ENCODE measurements around the gene MOSPD3. TPM values are rescaled to one million over a fixed set of nuclear protein-coding genes. Genes with fewer than 3 reads are reported as not detected.

MOSPD3 gene
- total RNA-seq, 1 donor from 2014 or later, result 5.2 TPM

DNA sequence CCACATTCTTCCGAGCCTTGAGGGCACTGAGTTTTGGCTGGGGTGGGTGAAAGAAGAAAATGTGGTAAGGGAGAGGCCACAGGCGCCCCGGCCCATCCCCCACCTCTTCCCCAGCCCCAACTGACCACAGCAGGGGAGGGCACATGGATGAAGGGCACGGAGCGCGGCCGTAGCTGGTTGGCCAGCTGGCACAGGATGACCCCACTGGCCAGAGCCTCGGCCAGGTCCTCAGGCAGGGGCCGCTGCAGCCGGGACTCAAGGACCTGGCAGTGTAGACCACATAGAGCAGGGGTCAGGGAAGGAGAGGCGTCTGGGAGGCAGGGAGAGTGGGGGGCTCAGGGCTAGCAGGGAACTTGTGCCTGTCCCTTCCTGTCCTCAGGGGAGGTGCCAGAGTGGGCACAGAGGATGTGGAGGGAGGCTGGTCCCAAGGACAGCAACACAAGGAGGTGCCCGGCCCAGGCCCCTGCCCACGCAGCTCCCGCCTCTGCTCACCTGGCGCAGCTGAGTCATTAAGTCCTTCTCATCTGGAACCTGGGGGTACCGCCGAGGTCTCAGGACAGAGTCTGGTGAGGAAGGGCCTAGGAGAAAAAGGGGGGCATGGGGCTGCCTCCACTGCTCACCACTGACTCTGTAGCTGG lies 36.5 kb upstream of the MOSPD3 start:
- DNase-seq (ENCODE audit: low read depth in 2 of 2), result no peak

GRCh38 chr7:100576384-100576993 lies 35.9 kb upstream of the MOSPD3 start:
- DNase-seq (ENCODE audit: low read depth in 2 of 2), result no peak

DNA sequence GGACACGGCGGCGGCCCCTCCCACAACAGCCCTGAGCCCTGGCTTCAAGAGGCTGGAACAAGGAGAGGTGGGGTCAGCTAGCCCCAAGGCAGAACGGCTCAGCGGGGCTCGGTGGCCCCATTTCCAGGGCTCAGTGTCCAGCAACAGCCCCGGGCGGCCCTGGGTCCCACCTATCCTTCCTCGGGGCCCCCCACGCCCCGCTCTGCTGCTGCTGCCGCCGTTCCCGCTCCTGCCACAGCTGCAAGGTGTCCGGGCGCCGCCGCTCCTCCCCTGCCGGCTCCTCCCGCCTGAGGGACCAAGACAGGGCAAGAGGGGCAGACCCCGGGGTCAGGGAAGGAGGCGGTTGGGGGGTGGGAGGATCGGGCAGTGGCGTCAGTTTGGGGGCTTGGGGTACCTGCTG lies 35.2 kb upstream of the MOSPD3 start:
- DNase-seq (ENCODE audit: low read depth in 2 of 2), result no peak

- DNase-seq (ENCODE audit: low read depth in 2 of 2), result no peak
Observed at GRCh38 chr7:100577507-100577906, 34.8 kb upstream of the MOSPD3 start.

DNA sequence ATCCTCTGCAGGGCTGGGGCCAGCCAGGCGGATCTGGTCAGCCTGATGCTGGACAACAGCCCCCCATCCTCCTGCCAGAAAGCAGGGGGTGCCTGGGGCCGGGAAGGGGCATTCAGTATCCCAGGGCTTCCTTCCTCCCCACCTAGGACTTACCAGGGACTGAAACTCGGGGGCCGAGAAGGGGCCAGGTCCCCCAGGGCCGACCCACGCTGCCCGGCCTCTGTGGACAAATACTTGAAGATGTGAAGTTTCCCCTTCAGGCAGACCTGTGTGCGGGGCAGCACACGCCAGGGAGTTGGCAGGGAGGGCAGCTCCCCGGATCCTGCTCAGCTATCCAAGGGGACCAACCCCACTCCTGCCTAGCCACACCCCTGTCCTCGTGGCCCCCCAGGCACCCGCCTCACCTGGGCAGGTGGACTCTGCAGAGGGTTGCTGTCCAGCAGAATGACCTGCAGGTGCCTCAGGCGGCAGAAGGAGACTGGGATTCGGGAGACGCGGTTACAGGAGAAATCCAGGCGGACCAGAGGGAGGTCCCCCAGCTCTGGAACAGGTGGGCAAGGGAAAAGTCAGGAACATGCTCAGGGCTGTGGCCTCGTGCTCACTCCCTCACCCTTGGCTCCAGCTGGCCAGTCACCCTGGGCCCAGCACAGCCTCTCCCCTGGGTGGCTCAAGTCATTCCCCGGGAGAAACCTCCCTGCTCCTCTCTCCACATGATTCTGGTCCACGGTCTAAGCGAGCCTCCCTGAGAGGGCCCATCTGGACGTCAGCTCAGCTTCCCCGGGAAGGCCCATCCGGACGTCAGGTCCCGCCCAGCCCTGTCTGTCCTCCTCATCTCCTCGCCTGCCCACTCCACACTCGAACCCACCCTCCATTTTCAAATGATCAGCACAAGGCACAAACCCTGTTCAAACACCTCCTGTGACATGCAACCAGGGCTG lies 33.8 kb upstream of the MOSPD3 start:
- DNase-seq (ENCODE audit: low read depth in 2 of 2), result no peak

DNA sequence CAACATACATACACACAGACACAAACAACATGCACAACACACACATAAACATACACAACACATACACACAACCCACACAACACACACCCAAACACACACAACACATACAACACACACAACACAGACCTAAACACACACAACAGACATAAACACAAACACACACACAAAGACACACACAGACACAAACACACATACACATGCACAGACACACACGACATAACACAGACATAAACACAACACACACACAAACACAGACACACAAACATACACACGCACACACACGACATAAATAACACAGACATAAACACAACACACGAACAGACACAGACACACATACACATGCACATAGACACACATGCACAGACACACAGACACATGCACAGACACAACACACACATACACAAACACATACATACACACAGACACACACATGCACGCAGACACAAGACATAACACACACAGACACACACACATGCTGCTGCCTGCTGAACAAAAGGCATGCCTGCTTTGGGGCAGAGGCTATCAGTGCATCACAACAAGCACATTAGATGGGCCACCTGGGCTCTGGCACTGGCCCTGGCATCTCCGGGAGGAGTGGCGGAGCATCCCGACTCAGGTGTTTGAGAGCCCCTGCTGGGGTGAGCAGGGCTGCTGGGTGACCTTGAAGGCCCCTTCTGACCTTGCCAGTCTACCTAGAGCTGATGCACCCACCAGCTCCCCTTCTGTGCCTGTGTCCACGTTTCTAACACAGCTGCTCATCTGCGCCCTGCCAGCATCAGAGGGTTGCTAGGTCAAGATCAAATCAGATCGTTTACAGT lies 31.7 kb upstream of the MOSPD3 start:
- no peak for DNase-seq (ENCODE audit: low read depth in 2 of 2)

DNA sequence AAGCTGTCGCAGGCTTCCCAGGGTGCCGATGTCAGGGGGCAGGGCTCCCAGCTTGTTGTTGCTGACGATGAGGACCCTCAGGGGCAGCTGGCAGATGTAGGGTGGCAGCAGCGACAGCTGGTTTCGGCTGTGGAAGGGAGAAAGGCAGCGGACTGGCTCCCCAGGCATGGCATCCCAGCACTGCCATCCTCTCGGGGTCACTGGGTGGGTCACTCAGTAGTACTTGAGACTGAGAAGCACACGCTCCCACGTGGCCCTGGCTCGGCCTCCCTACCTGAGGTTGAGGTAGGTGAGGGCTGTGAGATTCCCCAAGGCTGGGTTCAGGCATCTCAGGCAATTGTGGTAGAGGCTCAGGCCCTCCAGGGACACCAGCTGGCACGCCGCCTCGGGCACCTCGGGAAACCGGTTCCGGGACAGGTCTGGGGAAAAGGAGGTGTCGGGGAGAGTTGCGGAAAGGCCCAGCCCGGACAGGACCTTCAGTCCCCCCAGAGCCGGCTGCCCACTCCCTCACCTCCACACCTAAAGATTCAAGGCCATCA lies 30.2 kb upstream of the MOSPD3 start:
- DNase-seq (ENCODE audit: low read depth in 2 of 2), result no peak

DNA sequence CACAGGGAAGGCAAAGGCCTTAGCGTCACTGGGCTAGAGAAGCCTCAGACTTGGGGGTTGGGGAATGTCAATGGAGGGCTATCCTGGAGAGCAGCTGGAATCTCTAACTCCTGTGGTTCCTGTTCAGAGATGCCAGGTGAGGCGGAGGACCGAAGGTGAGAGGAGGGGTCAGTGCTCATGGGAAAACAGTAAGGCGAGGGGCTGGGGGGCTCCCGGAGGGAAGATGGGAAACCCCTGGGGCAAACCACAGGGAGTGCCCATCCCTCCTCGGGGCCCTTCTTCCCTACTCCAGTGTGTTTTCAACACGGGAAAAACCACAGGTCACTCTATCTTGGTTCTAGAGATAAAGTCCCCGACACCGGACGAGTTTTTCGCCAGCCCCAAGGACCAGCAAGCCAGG lies 29.7 kb upstream of the MOSPD3 start:
- DNase-seq (ENCODE audit: low read depth in 2 of 2), result no peak

DNA sequence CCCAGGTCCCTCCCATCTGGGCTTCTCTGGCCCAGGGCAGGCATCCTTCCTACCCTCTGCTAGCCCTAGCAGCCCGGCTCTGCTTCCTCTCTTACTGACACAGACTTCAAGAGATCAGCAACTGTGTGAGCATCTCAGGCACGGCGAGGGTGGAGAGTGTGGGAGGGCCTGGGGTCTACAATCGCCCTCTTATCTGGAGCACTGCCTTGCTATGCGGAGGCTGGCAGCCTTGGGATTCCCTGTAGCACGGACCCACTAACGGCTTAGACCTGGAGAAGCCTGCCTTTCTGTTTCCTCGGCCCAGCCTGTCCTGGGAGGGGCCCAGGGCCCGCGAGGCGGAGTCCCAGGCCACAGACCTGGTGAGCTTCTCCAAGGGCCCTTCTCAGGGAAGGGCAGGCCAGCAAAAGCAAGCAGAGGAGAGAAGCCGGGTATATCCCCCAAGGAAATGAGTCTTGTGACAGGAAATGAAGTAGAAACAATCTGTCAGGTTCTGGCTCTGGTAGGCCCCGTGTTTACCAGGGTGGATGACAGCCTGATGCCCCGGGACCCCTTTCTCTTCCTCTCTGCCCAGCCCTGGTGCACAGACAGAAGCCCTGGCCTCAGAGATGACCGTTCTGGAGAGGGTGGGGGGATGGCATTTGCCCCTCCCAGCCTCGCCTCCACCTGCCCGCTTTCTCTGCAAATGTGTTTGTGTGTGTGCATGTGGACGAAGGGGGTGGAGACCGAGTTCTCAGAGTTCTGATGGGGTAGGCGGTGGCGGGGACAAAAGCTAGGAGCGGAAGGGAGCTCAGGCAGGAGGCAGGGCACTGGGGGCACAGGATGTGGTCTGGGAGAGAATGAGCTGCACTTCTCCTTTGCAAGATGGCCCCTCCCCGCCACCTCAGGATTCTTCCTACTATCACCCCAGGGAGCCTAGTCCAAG lies 28.9 kb upstream of the MOSPD3 start:
- DNase-seq (ENCODE audit: low read depth in 2 of 2), result peak in 1 of 2 donors; percentile 73

GRCh38 chr7:100584054-100584682 lies 28.2 kb upstream of the MOSPD3 start:
- peak in 1 of 2 donors; percentile 23 for DNase-seq (ENCODE audit: low read depth in 2 of 2)

DNA sequence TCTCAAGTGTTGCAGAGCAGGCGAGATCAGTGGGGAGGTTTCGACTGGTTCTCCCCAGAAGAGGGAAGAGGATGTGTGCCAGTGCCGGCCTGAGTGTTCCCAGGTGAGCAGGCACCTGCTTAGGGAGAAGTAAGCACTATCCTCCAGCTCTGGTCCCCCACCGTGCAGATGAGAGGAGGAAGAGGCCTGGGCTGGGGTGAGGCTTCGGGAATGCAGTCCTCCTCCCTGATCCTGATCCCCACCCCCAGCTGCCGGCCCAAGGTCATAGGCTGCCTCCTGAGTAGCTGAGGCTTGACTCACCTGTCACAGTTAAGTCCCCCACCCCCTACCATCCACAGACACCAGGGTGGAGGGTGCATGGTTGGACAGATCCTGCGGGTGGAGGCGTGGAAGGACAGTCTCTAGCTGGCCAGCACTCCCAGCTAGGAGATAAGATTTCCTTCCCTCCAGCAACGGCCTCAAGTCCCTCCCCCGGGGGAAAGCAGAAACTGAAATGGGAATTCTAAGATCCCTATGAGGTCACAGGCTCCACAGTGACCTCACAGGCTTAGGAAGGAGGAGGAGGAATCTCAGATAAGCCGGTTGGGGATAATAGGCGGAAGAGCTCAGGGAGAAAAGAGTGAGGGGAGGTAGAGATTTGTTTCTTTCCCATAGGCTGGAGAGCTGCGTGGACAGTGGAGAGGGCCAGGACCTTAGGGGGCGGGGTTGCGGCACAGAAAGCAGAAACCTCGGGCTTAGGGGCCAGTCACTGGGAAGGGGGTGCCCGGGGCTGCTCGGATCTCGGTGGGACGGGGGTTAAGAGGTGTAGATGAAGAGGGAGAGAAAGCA lies 27.4 kb upstream of the MOSPD3 start:
- peak in 1 of 2 donors; percentile 75 for DNase-seq (ENCODE audit: low read depth in 2 of 2)

- no peak for DNase-seq (ENCODE audit: low read depth in 2 of 2)
Observed at GRCh38 chr7:100585511-100586265, 26.7 kb upstream of the MOSPD3 start, which contains the start of gene LRCH4. TSS of gene LRCH4 (minus strand) at chr7:100586129. CDS start at chr7:100586100, 29 bp downstream.

- peak; percentile 100 for DNase-seq (ENCODE audit: low read depth in 2 of 2)
Observed at GRCh38 chr7:100586266-100587025, 25.9 kb upstream of the MOSPD3 start, which contains the start of gene FBXO24. TSS of gene FBXO24 (plus strand) at chr7:100586328. CDS start at chr7:100586626, 298 bp downstream.

DNA sequence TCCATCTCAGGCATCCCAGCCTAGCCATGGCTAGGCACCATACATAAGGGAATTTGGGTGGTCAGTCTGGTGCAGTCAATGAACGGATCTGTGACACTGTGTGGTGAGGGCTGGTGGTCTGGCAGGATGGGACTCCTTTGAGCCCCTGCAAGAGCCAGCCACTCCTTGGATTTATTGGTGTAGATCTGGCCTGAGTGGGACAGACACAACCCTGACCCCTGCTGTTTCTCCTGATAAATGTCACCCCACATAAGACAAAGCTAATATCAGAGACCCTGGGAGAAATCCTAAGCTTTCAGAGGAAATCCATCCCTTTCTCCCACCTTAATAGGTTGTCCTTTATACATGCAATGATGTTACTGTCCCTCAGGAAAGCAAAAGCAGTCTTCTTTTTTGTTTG lies 23.9 kb upstream of the MOSPD3 start:
- DNase-seq (ENCODE audit: low read depth in 2 of 2), result peak; percentile 51 to 54

- DNase-seq (ENCODE audit: low read depth in 2 of 2), result no peak
Observed at GRCh38 chr7:100589341-100589947, 22.9 kb upstream of the MOSPD3 start.

DNA sequence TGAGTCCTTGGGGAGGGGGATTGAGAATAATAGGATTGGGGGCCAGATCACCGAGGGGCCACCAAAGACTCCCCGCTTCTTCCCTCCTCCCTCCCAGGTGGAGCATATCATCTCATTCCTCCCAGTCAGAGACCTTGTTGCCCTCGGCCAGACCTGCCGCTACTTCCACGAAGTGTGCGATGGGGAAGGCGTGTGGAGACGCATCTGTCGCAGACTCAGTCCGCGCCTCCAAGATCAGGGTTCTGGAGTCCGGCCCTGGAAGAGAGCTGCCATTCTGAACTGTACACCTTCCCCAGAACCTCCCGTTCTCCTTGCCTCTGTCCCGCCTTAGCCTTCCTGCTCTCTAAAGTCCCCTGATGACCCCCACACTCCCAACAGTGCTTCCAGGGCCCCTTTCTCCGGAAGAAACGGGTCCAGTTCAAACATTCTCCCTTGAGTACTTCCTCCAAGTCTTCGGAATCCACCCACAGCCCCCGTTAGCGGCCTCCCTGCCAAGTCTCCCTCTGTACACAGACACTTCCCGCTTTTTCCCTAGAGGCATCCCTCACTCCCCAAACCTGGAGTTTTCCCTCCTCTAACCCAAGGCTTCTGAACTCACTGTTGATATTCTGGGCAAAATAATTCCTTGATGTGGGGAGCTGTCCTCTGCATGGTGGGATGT lies 22.1 kb upstream of the MOSPD3 start:
- DNase-seq (ENCODE audit: low read depth in 2 of 2), result no peak
